ENCODE results near the gene PYM1. TPM values are rescaled to one million over a fixed set of nuclear protein-coding genes. Genes with fewer than 3 reads are reported as not detected.

Gene PYM1
- total RNA-seq, 1 experiment from 2014 or later, result 24.8 TPM

- Histone ChIP-seq H3K9me3 (ENCODE audit: control insufficient read depth in 1 of 2, insufficient read depth in 1 of 2, low read depth in 1 of 2, low read length in 2 of 2) (no peaks in the 10 kb centered on the region; a peak in 1 of 4 replicates), H3K27ac (ENCODE audit: low read depth, low read length) (no peak overlapping the region), H3K4me3 (replicated peaks in 1 of 2; ENCODE audit: low read depth in 1 of 2, low read length in 2 of 2) (no peak overlapping the region), H2AFZ (ENCODE audit: low read depth, low read length, poor library complexity, severe bottlenecking) (no peak overlapping the region), H3K9ac (ENCODE audit: low read length) (no peak overlapping the region), H3K27me3 (ENCODE audit: insufficient read depth, low read length) (no peaks in the 10 kb centered on the region), H3K36me3 (ENCODE audit: control insufficient read depth in 1 of 2, insufficient read depth in 2 of 2, low read length in 2 of 2) (no peaks in the 10 kb centered on the region), H3K4me2 (ENCODE audit: low read length) (no peak overlapping the region), H3K4me1 (ENCODE audit: control insufficient read depth in 1 of 2, insufficient read depth in 2 of 2, low read length in 2 of 2) (no peaks in the 10 kb centered on the region), H3K9me2 (ENCODE audit: insufficient read depth) (no peaks in the 10 kb centered on the region), H4K20me1 (ENCODE audit: insufficient read depth) (no peaks in the 10 kb centered on the region), H3K79me2 (ENCODE audit: insufficient read depth, low read length) (no peaks in the 10 kb centered on the region)
- CTCF ChIA-PET, result no interaction called here
- no peak for ATAC-seq
- intact Hi-C loops (cut with micrococcal nuclease), result no loop called here
- no peak for TF ChIP-seq CEBPB (IDR thresholded peaks at IDR 0.05; ENCODE audit: low read depth)
- TF ChIP-seq SIN3A (IDR thresholded peaks at IDR 0.05; ENCODE audit: low read depth), result no peak
- TF ChIP-seq ZNF274 (IDR thresholded peaks at IDR 0.05; ENCODE audit: low read depth, low read length), result no peak
- TF ChIP-seq CTCF (IDR thresholded peaks at IDR 0.05 in 2 of 3, conservative IDR thresholded peaks at IDR 0.05 in 1 of 3; ENCODE audit: borderline replicate concordance in 1 of 3, insufficient read depth in 1 of 3, low read depth in 2 of 3, low read length in 2 of 3), result no peak
- TF ChIP-seq EGR1 (IDR thresholded peaks at IDR 0.05; ENCODE audit: low read depth), result no peak
- TF ChIP-seq SP1 (IDR thresholded peaks at IDR 0.05; ENCODE audit: low read depth), result no peak
- no peak for TF ChIP-seq TCF7L2 (IDR thresholded peaks at IDR 0.05; ENCODE audit: borderline replicate concordance, extremely low read depth, insufficient read depth, insufficient read length)
- TF ChIP-seq ELF1 (IDR thresholded peaks at IDR 0.05; ENCODE audit: borderline replicate concordance, low read depth), result no peak
- no peak for TF ChIP-seq RAD21 (IDR thresholded peaks at IDR 0.05; ENCODE audit: low read depth)
- TF ChIP-seq ZBTB33 (IDR thresholded peaks at IDR 0.05; ENCODE audit: extremely low read depth, insufficient replicate concordance, low read length), result no peak
- TF ChIP-seq ATF3 (IDR thresholded peaks at IDR 0.05), result no peak
- TF ChIP-seq POLR2AphosphoS5 (IDR thresholded peaks at IDR 0.05; ENCODE audit: low read depth, low read length), result no peak
- TF ChIP-seq EZH2 (IDR thresholded peaks at IDR 0.05), result no peak
- TF ChIP-seq POLR2A (IDR thresholded peaks at IDR 0.05; ENCODE audit: borderline replicate concordance, extremely low read depth, insufficient read depth, insufficient read length), result no peak
- TF ChIP-seq REST (IDR thresholded peaks at IDR 0.05; ENCODE audit: low read depth), result no peak
- TF ChIP-seq JUND (IDR thresholded peaks at IDR 0.05), result no peak
- no peak for TF ChIP-seq SRF (IDR thresholded peaks at IDR 0.05; ENCODE audit: low read depth)
- POLR2A ChIA-PET, result interaction anchor here (1.1 kb wide), 1 partner anchor 44 kb away, joined by 6 read pairs; the partner anchor contains the start of genes ORMDL2 and SARNP
- RAD21 ChIA-PET (ENCODE audit: low non-redundant PET in 1 of 2, low total read pairs in 2 of 2, uncharacterized antibody in 2 of 2, unreplicated experiment in 2 of 2), result no interaction called here
- no peak for DNase-seq (ENCODE audit: low read depth, low spot score)
- no TSS peak for BruUV-seq (replicated peaks)
Measured at GRCh38 chr12:55861871-55862270, 65.8 kb downstream of the PYM1 start.

All from HCT116 (cell line).